ENCODE data around the gene SORCS2. TPM values are rescaled to one million over a fixed set of nuclear protein-coding genes. Genes with fewer than 3 reads are reported as not detected.

The SORCS2 gene
- total and polyA plus RNA-seq, 2 of the 13 experiments (the other 11 are each of a cell fraction or from before 2014, with no cell fraction given) = 0.82 to 1.0 TPM

DNA sequence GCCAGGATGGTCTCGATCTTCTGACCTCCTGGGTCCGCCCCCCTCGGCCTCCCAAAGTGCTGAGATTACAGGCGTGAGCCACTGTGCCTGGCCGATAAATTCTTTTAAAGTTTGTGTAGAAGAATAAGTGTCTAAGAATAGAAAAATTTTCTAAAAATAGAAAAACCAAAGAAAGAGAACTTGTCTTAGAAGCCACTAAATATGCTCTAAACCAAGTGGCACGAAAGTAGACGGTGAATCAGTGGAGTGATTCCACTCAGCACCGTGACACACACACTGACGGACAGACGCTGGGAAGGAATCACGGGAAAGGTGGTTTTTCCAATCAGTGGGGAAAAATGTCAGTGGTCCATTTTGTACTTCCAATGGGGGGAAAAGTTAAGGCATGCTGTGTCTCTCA is 315.0 kb downstream of the SORCS2 start:
- ChIA-PET CTCF (ENCODE audit: low intra/inter-chr PET ratio, low total read pairs) (no interaction called here), POLR2A (no interaction called here)
- in situ Hi-C loops (cut with HindIII; ENCODE audit: extremely low pct_ligation_motif_present, low pct_unique_long_range_greater_than_20kb) = no loop called here
- no peak for ATAC-seq
- H3K4me1 ChIP-seq (ENCODE audit: insufficient read depth, low read length) = peaks cover 10% of the 10 kb centered on the region; the same call in 1 of the 2 replicates
- no peak for TF ChIP-seq ZNF441 (CRISPR knock-in tag; IDR thresholded peaks at IDR 0.05; ENCODE audit: borderline replicate concordance)
- TF ChIP-seq SYNCRIP (IDR thresholded peaks at IDR 0.05; ENCODE audit: insufficient read depth, low read depth, low read length) = no peak
- no peak for TF ChIP-seq MBD4 (IDR thresholded peaks at IDR 0.05; ENCODE audit: borderline replicate concordance, low read length)
- no peak for TF ChIP-seq HDAC1 (CRISPR knock-in tag; IDR thresholded peaks at IDR 0.05)
- no peak for TF ChIP-seq NFYC (CRISPR knock-in tag; IDR thresholded peaks at IDR 0.05)
- TF ChIP-seq ONECUT2 (CRISPR knock-in tag; IDR thresholded peaks at IDR 0.05) = no peak
- no peaks in the 10 kb centered on the region for H3K36me3 ChIP-seq (replicated peaks in 1 of 2; ENCODE audit: control insufficient read depth in 1 of 2, insufficient read depth in 2 of 2, low read length in 2 of 2)
- H3K27ac ChIP-seq (ENCODE audit: extremely low read length, insufficient read depth, low read length) = no peak overlapping the region
- H2AFZ ChIP-seq (ENCODE audit: low read length) = no peak overlapping the region
- intact Hi-C loops (cut with micrococcal nuclease; ENCODE audit: unreplicated experiment) = no loop called here
- H3K9ac ChIP-seq (ENCODE audit: insufficient read depth, low read depth, low read length) = no peak overlapping the region
- no peaks in the 10 kb centered on the region for H4K20me1 ChIP-seq (ENCODE audit: insufficient read depth, low read length)
- no TSS peak for BruUV-seq (replicated peaks)
- H3K4me3 ChIP-seq (replicated peaks in 1 of 3; ENCODE audit: insufficient read depth in 1 of 3, low read depth in 2 of 3, low read length in 3 of 3) = no peak overlapping the region
- no peak overlapping the region for H3K4me2 ChIP-seq (ENCODE audit: low read depth, low read length)
- peaks cover 11 to 42% of the 10 kb centered on the region in 2 experiments; a peak in 3 of 5 replicates for H3K27me3 ChIP-seq (ENCODE audit: control insufficient read depth in 1 of 2, insufficient read depth in 2 of 2, low read length in 2 of 2)
- H3K79me2 ChIP-seq (ENCODE audit: insufficient read depth, low read length) = no peaks in the 10 kb centered on the region
- no peak for DNase-seq (ENCODE audit: low spot score)
- WGBS (ENCODE audit: low lambda C conversion rate) = 62% methylated on average over 11 of the region's 11 CpGs
- H3K9me3 ChIP-seq (ENCODE audit: low read length) = no peaks in the 10 kb centered on the region
- FAIRE-seq = no peak

DNA sequence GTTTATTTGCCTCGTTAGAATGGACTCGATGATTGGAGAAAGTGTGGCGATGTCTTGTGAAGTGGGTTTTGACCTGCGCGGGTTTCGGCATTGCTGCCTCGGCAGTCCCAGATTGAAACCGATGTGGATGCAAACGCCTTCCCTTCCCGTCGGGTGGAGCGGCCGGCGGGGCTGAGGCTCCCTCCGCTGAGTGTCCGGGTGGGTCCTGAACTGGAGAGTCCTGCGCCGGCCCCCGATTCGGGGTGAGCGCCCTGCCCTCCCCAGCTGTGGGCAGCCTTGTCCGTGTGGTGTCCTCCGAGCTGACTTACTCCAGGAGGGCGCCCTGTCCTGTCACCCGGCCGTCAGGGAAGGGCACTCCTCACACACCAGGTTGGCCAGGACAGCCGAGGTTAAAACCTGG is 317.7 kb downstream of the SORCS2 start:
- Histone ChIP-seq H3K4me1 (ENCODE audit: insufficient read depth, low read length) (peaks cover 37% of the 10 kb centered on the region), H3K27ac (ENCODE audit: extremely low read length, insufficient read depth, low read length) (no peak overlapping the region), H2AFZ (ENCODE audit: low read length) (no peak overlapping the region), H4K20me1 (ENCODE audit: insufficient read depth, low read length) (no peaks in the 10 kb centered on the region), H3K79me2 (ENCODE audit: insufficient read depth, low read length) (no peaks in the 10 kb centered on the region), H3K27me3 (ENCODE audit: control insufficient read depth in 1 of 2, insufficient read depth in 2 of 2, low read length in 2 of 2) (peaks cover 7 to 21% of the 10 kb centered on the region in 2 experiments; a peak in 3 of 5 replicates), H3K4me3 (replicated peaks in 1 of 3; ENCODE audit: insufficient read depth in 1 of 3, low read depth in 2 of 3, low read length in 3 of 3) (no peak overlapping the region), H3K9ac (ENCODE audit: insufficient read depth, low read depth, low read length) (no peak overlapping the region), H3K36me3 (replicated peaks in 1 of 2; ENCODE audit: control insufficient read depth in 1 of 2, insufficient read depth in 2 of 2, low read length in 2 of 2) (no peaks in the 10 kb centered on the region), H3K4me2 (ENCODE audit: low read depth, low read length) (no peak overlapping the region), H3K9me3 (ENCODE audit: low read length) (no peaks in the 10 kb centered on the region)
- no TSS peak for BruUV-seq (replicated peaks)
- ATAC-seq = no peak
- in situ Hi-C loops (cut with HindIII; ENCODE audit: extremely low pct_ligation_motif_present, low pct_unique_long_range_greater_than_20kb) (no loop called here), intact Hi-C loops (cut with micrococcal nuclease; ENCODE audit: unreplicated experiment) (no loop called here)
- 70% methylated on average over 10 of the region's 27 CpGs for WGBS (ENCODE audit: low lambda C conversion rate)
- ChIA-PET POLR2A (no interaction called here), CTCF (ENCODE audit: low intra/inter-chr PET ratio, low total read pairs) (no interaction called here)
- TF ChIP-seq MATR3 (CRISPR knock-in tag; IDR thresholded peaks at IDR 0.05) (no peak), KLF16 (CRISPR knock-in tag; IDR thresholded peaks at IDR 0.05) (no peak), ZNF34 (CRISPR knock-in tag; IDR thresholded peaks at IDR 0.05; ENCODE audit: borderline replicate concordance) (no peak), MEF2D (CRISPR knock-in tag; IDR thresholded peaks at IDR 0.05) (no peak), GTF3A (CRISPR knock-in tag; conservative IDR thresholded peaks at IDR 0.05) (no peak), KLF13 (CRISPR knock-in tag; IDR thresholded peaks at IDR 0.05) (no peak)
- TF ChIP-seq, protein P1, sequence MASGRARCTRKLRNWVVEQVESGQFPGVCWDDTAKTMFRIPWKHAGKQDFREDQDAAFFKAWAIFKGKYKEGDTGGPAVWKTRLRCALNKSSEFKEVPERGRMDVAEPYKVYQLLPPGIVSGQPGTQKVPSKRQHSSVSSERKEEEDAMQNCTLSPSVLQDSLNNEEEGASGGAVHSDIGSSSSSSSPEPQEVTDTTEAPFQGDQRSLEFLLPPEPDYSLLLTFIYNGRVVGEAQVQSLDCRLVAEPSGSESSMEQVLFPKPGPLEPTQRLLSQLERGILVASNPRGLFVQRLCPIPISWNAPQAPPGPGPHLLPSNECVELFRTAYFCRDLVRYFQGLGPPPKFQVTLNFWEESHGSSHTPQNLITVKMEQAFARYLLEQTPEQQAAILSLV (CRISPR knock-in tag; IDR thresholded peaks at IDR 0.05; ENCODE audit: borderline replicate concordance) = no peak
- TF ChIP-seq, protein P2, sequence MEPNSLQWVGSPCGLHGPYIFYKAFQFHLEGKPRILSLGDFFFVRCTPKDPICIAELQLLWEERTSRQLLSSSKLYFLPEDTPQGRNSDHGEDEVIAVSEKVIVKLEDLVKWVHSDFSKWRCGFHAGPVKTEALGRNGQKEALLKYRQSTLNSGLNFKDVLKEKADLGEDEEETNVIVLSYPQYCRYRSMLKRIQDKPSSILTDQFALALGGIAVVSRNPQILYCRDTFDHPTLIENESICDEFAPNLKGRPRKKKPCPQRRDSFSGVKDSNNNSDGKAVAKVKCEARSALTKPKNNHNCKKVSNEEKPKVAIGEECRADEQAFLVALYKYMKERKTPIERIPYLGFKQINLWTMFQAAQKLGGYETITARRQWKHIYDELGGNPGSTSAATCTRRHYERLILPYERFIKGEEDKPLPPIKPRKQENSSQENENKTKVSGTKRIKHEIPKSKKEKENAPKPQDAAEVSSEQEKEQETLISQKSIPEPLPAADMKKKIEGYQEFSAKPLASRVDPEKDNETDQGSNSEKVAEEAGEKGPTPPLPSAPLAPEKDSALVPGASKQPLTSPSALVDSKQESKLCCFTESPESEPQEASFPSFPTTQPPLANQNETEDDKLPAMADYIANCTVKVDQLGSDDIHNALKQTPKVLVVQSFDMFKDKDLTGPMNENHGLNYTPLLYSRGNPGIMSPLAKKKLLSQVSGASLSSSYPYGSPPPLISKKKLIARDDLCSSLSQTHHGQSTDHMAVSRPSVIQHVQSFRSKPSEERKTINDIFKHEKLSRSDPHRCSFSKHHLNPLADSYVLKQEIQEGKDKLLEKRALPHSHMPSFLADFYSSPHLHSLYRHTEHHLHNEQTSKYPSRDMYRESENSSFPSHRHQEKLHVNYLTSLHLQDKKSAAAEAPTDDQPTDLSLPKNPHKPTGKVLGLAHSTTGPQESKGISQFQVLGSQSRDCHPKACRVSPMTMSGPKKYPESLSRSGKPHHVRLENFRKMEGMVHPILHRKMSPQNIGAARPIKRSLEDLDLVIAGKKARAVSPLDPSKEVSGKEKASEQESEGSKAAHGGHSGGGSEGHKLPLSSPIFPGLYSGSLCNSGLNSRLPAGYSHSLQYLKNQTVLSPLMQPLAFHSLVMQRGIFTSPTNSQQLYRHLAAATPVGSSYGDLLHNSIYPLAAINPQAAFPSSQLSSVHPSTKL (CRISPR knock-in tag; IDR thresholded peaks at IDR 0.05) = no peak
- no peak for FAIRE-seq
- no peak for DNase-seq (ENCODE audit: low spot score)
